B cell (primary cell): ENCODE measurements around the gene CAP1. TPM values are rescaled to one million over a fixed set of nuclear protein-coding genes. Genes with fewer than 3 reads are reported as not detected.
"Not testable (repeated sequence)": the region's sequence is repeated elsewhere in the genome, so short reads cannot be mapped to it uniquely, and the experiment has no call there.

ENCODE experiments used
- ATAC-seq: fragments of 200-7000 bp; cut with Tn5 transposase; one replicate; pipeline ENCODE4 v1.10.0; 2021; ENCODE audit warnings: low read depth, mild to moderate bottlenecking, moderate number of reproducible peaks, moderate library complexity
- CTCF ChIA-PET: fragments of 350-600 bp; sonication (Branson Sonifier 250); formaldehyde crosslinking; loops from one replicate; lab custom pipeline; 2021; ENCODE audit warnings: antibody characterized with exemption, inconsistent platforms; lab: Charles Lee
- POLR2A ChIA-PET: fragments of 350-600 bp; sonication (Branson Sonifier 250); formaldehyde crosslinking; loops from one replicate; lab custom pipeline; 2021; ENCODE audit warnings: antibody characterized with exemption; lab: Charles Lee
- DNase-seq: peaks from one replicate; pipeline ENCODE4 v3.0.0; 2013
- H2AFZ ChIP-seq: 2 replicates; pipeline ENCODE4 v1.6.1; 2012; ENCODE audit warnings: mild to moderate bottlenecking, low read depth, low read length; ENCODE audit not compliant: insufficient read depth, poor library complexity, severe bottlenecking
- H3K27ac ChIP-seq, 2 donors: 1 replicate in 1 of 2; 2 replicates in 1 of 2; pipeline ENCODE4 v1.5.1; 2012 to 2013; ENCODE audit warnings: low read length in 2 of 2, mild to moderate bottlenecking in 2 of 2, moderate library complexity in 1 of 2
- H3K27me3 ChIP-seq, 4 experiments: fragments of 200-600 bp in 1 of 4; sonication (generic) in 1 of 4; replicated peaks in 1 of 4; 1 replicate in 2 of 4; 2 replicates in 2 of 4; pipeline versions ENCODE4 v1.6.1 to v1.7.0; 2013 to 2016; ENCODE audit warnings: low read length in 3 of 4, mild to moderate bottlenecking in 2 of 4, mixed read lengths in 1 of 4, moderate library complexity in 1 of 4; ENCODE audit not compliant: insufficient read depth in 4 of 4, control insufficient read depth in 3 of 4; ENCODE audit errors: control extremely low read depth in 1 of 4
- H3K36me3 ChIP-seq, 2 experiments: replicated peaks in 1 of 2; 1 replicate in 1 of 2; 2 replicates in 1 of 2; pipeline versions ENCODE4 v1.6.1 to v1.7.1; 2013; ENCODE audit warnings: low read length in 1 of 2; ENCODE audit not compliant: insufficient read depth in 2 of 2, control insufficient read depth in 1 of 2; ENCODE audit errors: control extremely low read depth in 1 of 2, extremely low read depth in 1 of 2
- H3K4me1 ChIP-seq, 2 donors: fragments of 200-600 bp in 1 of 2; sonication (generic) in 1 of 2; 1 replicate in 1 of 2; 2 replicates in 1 of 2; pipeline versions ENCODE4 v1.5.1 to v1.6.1; 2013 to 2017; ENCODE audit warnings: low read length in 2 of 2; ENCODE audit not compliant: control insufficient read depth in 2 of 2, insufficient read depth in 2 of 2
- H3K4me2 ChIP-seq: replicated peaks from 2 replicates; pipeline ENCODE3; 2012; ENCODE audit warnings: mild to moderate bottlenecking, low read depth, low read length; ENCODE audit not compliant: poor library complexity, severe bottlenecking
- H3K4me3 ChIP-seq, 5 experiments: fragments of 200-600 bp in 1 of 5; sonication (generic) in 1 of 5; 1 replicate in 3 of 5; 2 replicates in 2 of 5; pipeline versions ENCODE4 v1.5.1 to v1.7.0; 2011 to 2016; ENCODE audit warnings: low read length in 4 of 5, mild to moderate bottlenecking in 4 of 5, low read depth in 2 of 5, control low read depth in 1 of 5, moderate library complexity in 1 of 5; ENCODE audit not compliant: insufficient read depth in 1 of 5; ENCODE audit errors: control extremely low read depth in 1 of 5, extremely low read depth in 1 of 5
- H3K79me2 ChIP-seq: fragments of 200-600 bp; sonication (generic); one replicate; pipeline ENCODE4 v1.6.0; 2016; ENCODE audit warnings: low read length; ENCODE audit not compliant: control insufficient read depth, insufficient read depth
- H3K9ac ChIP-seq: fragments of 200-600 bp; sonication (generic); 2 replicates; pipeline ENCODE4 v1.6.1; 2017; ENCODE audit warnings: mild to moderate bottlenecking, low read length, moderate library complexity
- H3K9me3 ChIP-seq, 3 donors: one replicate each; pipeline versions ENCODE4 v1.6.1 to v1.7.1; 2013; ENCODE audit warnings: low read length in 2 of 3; ENCODE audit not compliant: control insufficient read depth in 2 of 3, insufficient read depth in 1 of 3; ENCODE audit errors: control extremely low read depth in 1 of 3
- H4K20me1 ChIP-seq: 2 replicates; pipeline ENCODE4 v1.6.0; 2012; ENCODE audit warnings: mild to moderate bottlenecking, low read length; ENCODE audit not compliant: insufficient read depth, control insufficient read depth, poor library complexity, severe bottlenecking
- H3K27ac Mint-ChIP-seq: one replicate; pipeline ENCODE4 v1.8.0; 2021; ENCODE audit warnings: mixed read lengths
- H3K27me3 Mint-ChIP-seq: one replicate; pipeline ENCODE4 v1.8.0; 2021; ENCODE audit warnings: mixed read lengths
- H3K4me1 Mint-ChIP-seq: one replicate; pipeline ENCODE4 v1.8.0; 2021; ENCODE audit warnings: mixed read lengths
- H3K4me3 Mint-ChIP-seq: one replicate; pipeline ENCODE4 v1.8.0; 2021; ENCODE audit warnings: mixed read lengths
- H3K9me3 Mint-ChIP-seq: one replicate; pipeline ENCODE4 v1.8.0; 2022; ENCODE audit warnings: mixed read lengths; ENCODE audit not compliant: insufficient read depth
- CTCF ChIP-seq: fragments of 200-600 bp; IDR thresholded peaks from one replicate; pipeline ENCODE4 v1.8.0; 2022; ENCODE audit warnings: antibody characterized with exemption, mild to moderate bottlenecking
- EZH2 ChIP-seq: IDR thresholded peaks from 2 replicates; pipeline ENCODE4 v1.6.1; 2012; ENCODE audit warnings: borderline replicate concordance, low read depth, mild to moderate bottlenecking, moderate library complexity, low read length; ENCODE audit not compliant: insufficient read depth, poor library complexity, severe bottlenecking
- WGBS: methylation state at CpG from one replicate; pipeline ENCODE4 v1.1.5; 2013; ENCODE audit warnings: missing lambda C conversion rate; ENCODE audit not compliant: insufficient coverage; 5-methylcytosine and 5-hydroxymethylcytosine counted together
- intact Hi-C: fragments of 100-400 bp; cut with micrococcal nuclease; formaldehyde crosslinking; loops from one replicate; pipeline ENCODE4 v1.10.0; 2022
- polyA plus RNA-seq: library from polyadenylated mRNA; depleted of rRNA; stranded (reverse); fragments of >200 nt; gene quantifications from 2 replicates; pipeline ENCODE4 v1.2.3, GENCODE V29; 2012
- total RNA-seq, 2 donors: library from RNA; stranded (reverse); fragments of 120-200 nt in 1 of 2; gene quantifications; 1 replicate in 1 of 2; 2 replicates in 1 of 2; pipeline versions ENCODE4 v1.2.3 to v1.2.4, GENCODE V29; 2013 to 2022

Gene CAP1
- total and polyA plus RNA-seq, 2 donors (not counting 1 experiment from before 2014, with no cell fraction given), result 175 to 203 TPM

DNA sequence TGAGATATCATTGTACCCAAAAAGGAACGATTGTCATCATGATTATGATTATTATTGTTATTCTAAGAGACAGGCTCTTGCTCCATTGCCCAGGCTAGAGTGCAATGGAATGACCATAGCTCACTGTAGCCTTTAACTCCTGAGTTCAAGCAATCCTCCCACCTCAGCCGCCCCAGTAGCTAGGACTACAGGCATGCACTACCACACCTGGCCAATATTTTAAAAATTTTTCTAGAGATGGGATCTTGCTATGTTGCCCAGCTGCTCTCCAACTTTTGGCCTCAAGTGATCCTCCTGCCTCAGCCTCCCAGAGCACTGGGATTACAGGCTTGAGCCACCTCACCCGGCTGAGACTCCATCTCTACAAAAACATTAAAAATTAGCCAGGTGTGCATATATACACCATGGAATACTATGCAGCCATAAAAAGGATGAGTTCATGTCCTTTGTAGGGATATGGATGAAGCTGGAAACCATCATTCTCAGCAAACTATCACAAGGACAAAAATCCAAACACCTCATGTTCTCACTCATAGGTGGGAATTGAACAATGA lies 33.0 kb upstream of the CAP1 start:
- H3K9me3 Mint-ChIP-seq, H3K27ac Mint-ChIP-seq, POLR2A ChIA-PET, H3K79me2 ChIP-seq, DNase-seq, H3K27me3 Mint-ChIP-seq, H3K4me2 ChIP-seq, H3K27me3 ChIP-seq, H3K4me3 ChIP-seq, ATAC-seq, H3K9ac ChIP-seq, H3K9me3 ChIP-seq, H2AFZ ChIP-seq, H3K4me3 Mint-ChIP-seq, intact Hi-C loops, H4K20me1 ChIP-seq, H3K27ac ChIP-seq, H3K36me3 ChIP-seq: not testable (repeated sequence)
- CTCF ChIA-PET, result interaction anchor here (1.0 to 1.3 kb wide), 3 partner anchors 21 to 34 kb away, joined by 4 read pairs; no protein-coding TSS in a partner anchor
- peaks cover 49% of the 10 kb centered on the region for H3K4me1 Mint-ChIP-seq
- WGBS, result 100% methylated on average over 1 of the region's 3 CpGs
- peaks cover 35 to 37% of the 10 kb centered on the region in 2 donors for H3K4me1 ChIP-seq

GRCh38 chr1:40011198-40011597 lies 29.3 kb upstream of the CAP1 start:
- ChIA-PET POLR2A (interaction anchor here (0.6 kb wide), 1 partner anchor 50 kb away, joined by 10 read pairs; no protein-coding TSS in a partner anchor), CTCF (no interaction called here)
- H3K27me3 ChIP-seq, result no peaks in the 10 kb centered on the region

More at GRCh38 chr1:40011198-40011597, 29.3 kb upstream of the CAP1 start:
- intact Hi-C loops, result no loop called here
- Mint-ChIP-seq H3K27me3 (no peaks in the 10 kb centered on the region), H3K4me1 (peaks cover 35% of the 10 kb centered on the region), H3K9me3 (peaks cover 2% of the 10 kb centered on the region), H3K4me3 (no peak overlapping the region), H3K27ac (no peak overlapping the region)
- H3K4me1 ChIP-seq, result peaks cover 18 to 26% of the 10 kb centered on the region in 2 donors
- H4K20me1 ChIP-seq, result no peaks in the 10 kb centered on the region
- no peak overlapping the region for H3K27ac ChIP-seq
- no peak overlapping the region for H3K4me3 ChIP-seq
- H3K9ac ChIP-seq, result no peak overlapping the region
- 100% methylated on average over 2 of the region's 3 CpGs for WGBS
- no peaks in the 10 kb centered on the region for H3K79me2 ChIP-seq
- H3K36me3 ChIP-seq, result no peaks in the 10 kb centered on the region
- DNase-seq (no peak), ATAC-seq (no peak)
- H3K9me3 ChIP-seq, result peaks cover 2 to 8% (median 2%) of the 10 kb centered on the region in 3 donors
- H3K4me2 ChIP-seq, result no peak overlapping the region
- H2AFZ ChIP-seq, result no peak overlapping the region
- TF ChIP-seq EZH2 (no peak), CTCF (no peak)
